Calu3 (cell line): ENCODE data around the gene DEK. TPM values are rescaled to one million over a fixed set of nuclear protein-coding genes. Genes with fewer than 3 reads are reported as not detected.
A peak's percentile ranks its signal among the peaks of the same experiment; 100 is the strongest.

Source experiments
- BruUV-seq: library from RNA; stranded (reverse); fragments of 400-500 nt; replicated peaks from 2 replicates; lab custom pipeline; 2021; lab: Mats Ljungman, UMichigan
- CTCF ChIA-PET: fragments of 300-600 bp; sonication (Branson Sonifier 250); formaldehyde crosslinking; loops from one replicate; lab custom pipeline; 2022; ENCODE audit warnings: antibody characterized with exemption; lab: Charles Lee
- DNase-seq: peaks from one replicate; pipeline ENCODE4 v3.0.0; 2022
- H3K27ac Mint-ChIP-seq: one replicate; pipeline ENCODE4 v1.8.0; 2022; ENCODE audit warnings: mixed read lengths; ENCODE audit not compliant: unreplicated experiment
- H3K27me3 Mint-ChIP-seq: one replicate; pipeline ENCODE4 v1.8.0; 2022; ENCODE audit warnings: mixed read lengths; ENCODE audit not compliant: unreplicated experiment
- H3K36me3 Mint-ChIP-seq: one replicate; pipeline ENCODE4 v1.8.0; 2022; ENCODE audit warnings: mild to moderate bottlenecking, moderate library complexity, mixed read lengths; ENCODE audit not compliant: insufficient read depth, unreplicated experiment
- H3K4me1 Mint-ChIP-seq: one replicate; pipeline ENCODE4 v1.8.0; 2022; ENCODE audit warnings: mild to moderate bottlenecking, low read depth, mixed read lengths; ENCODE audit not compliant: unreplicated experiment
- H3K4me3 Mint-ChIP-seq: one replicate; pipeline ENCODE4 v1.8.0; 2022; ENCODE audit warnings: mild to moderate bottlenecking, low read depth, moderate library complexity, mixed read lengths; ENCODE audit not compliant: unreplicated experiment
- H3K9me3 Mint-ChIP-seq: one replicate; pipeline ENCODE4 v1.8.0; 2022; ENCODE audit warnings: low read depth, mixed read lengths; ENCODE audit not compliant: unreplicated experiment
- CTCF ChIP-seq: fragments of 200-600 bp; IDR thresholded peaks from one replicate; pipeline ENCODE4 v1.8.0; 2022; ENCODE audit warnings: antibody characterized with exemption; ENCODE audit not compliant: unreplicated experiment
- intact Hi-C: fragments of 100-400 bp; cut with micrococcal nuclease; formaldehyde crosslinking; loops from one replicate; pipeline ENCODE4 v1.10.0; 2022; ENCODE audit not compliant: unreplicated experiment
- total RNA-seq: library from RNA; stranded (reverse); gene quantifications from 2 replicates; pipeline ENCODE4 v1.2.3, GENCODE V29; 2022

Gene DEK
- total RNA-seq, 1 experiment from 2014 or later = 108 TPM

- CTCF ChIA-PET = no interaction called here
- peak overlapping the region; percentile 79 for H3K4me3 Mint-ChIP-seq
- BruUV-seq = no TSS peak
- no peak for TF ChIP-seq CTCF
- H3K36me3 Mint-ChIP-seq = peaks cover 67% of the 10 kb centered on the region
- intact Hi-C loops = loop anchor here (5.0 to 10.0 kb wide), 2 partner anchors 106 to 127 kb away; partner anchors contain the start of genes KDM1B, RNF144B and TPMT
- H3K4me1 Mint-ChIP-seq = peaks cover 37% of the 10 kb centered on the region
- H3K27me3 Mint-ChIP-seq = no peaks in the 10 kb centered on the region
- no peak overlapping the region for H3K27ac Mint-ChIP-seq
- DNase-seq = peak; percentile 51
- H3K9me3 Mint-ChIP-seq = no peaks in the 10 kb centered on the region
Measured at GRCh38 chr6:18260448-18261106, 3.8 kb downstream of the DEK start.

GRCh38 chr6:18259675-18260447 lies 4.5 kb downstream of the DEK start:
- TF ChIP-seq CTCF = no peak
- intact Hi-C loops = loop anchor here (5.0 to 10.0 kb wide), 2 partner anchors 105 to 127 kb away; partner anchors contain the start of genes KDM1B, RNF144B and TPMT
- Mint-ChIP-seq H3K36me3 (peaks cover 67% of the 10 kb centered on the region), H3K27ac (no peak overlapping the region), H3K4me3 (peak overlapping the region; percentile 79), H3K4me1 (peaks cover 31% of the 10 kb centered on the region), H3K27me3 (no peaks in the 10 kb centered on the region), H3K9me3 (no peaks in the 10 kb centered on the region)
- no TSS peak for BruUV-seq
- CTCF ChIA-PET = interaction anchor here (0.7 kb wide), 1 partner anchor 621 kb away, joined by 4 read pairs; no protein-coding TSS in a partner anchor
- DNase-seq = no peak

DNA sequence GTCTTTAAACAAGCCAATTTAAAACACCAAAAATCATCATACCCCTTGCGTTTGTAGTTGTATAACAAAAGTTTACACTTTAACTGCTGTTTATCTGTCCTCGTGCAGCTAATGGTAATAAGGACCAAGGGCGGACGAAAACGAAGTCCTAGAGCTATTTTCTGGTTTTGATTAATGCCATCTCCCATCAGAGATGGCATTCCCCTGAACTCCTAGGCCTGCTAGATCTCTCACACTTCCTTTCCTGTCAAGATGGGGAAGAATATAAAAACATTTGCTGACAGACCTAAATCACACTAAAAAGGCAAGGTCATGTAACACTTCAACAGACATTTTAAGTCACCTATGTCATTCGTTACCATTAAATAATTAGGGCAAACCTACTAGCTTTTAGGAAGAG lies 9.5 kb downstream of the DEK start:
- no TSS peak for BruUV-seq
- no peaks in the 10 kb centered on the region for H3K9me3 Mint-ChIP-seq
- CTCF ChIA-PET = no interaction called here
- TF ChIP-seq CTCF = no peak
- H3K4me3 Mint-ChIP-seq = no peak overlapping the region
- H3K4me1 Mint-ChIP-seq = peaks cover 4% of the 10 kb centered on the region
- peaks cover 42% of the 10 kb centered on the region for H3K36me3 Mint-ChIP-seq
- intact Hi-C loops = no loop called here
- no peak for DNase-seq
- H3K27ac Mint-ChIP-seq = no peak overlapping the region
- H3K27me3 Mint-ChIP-seq = no peaks in the 10 kb centered on the region

DNA sequence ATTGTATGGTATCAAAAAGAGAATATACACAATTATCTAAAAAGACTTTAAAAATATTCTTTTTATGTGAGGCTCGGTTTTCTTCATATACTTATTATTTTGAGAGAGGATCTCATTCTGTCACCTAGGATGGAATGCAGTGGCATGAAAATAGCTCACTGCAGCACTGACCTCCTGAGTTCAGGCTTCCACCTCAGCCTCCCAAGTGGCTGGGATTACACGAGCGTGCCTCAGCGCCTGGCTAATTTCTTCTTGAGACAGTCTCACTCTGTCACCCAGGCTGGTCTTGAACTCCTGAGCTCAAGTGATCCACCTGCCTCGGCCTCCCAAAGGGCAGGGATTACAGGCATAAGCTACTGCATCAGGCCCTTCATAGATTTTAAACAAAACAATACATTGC lies 10.7 kb downstream of the DEK start:
- no peak for TF ChIP-seq CTCF
- H3K27ac Mint-ChIP-seq = no peak overlapping the region
- no TSS peak for BruUV-seq
- H3K9me3 Mint-ChIP-seq = no peaks in the 10 kb centered on the region
- H3K4me1 Mint-ChIP-seq = peaks cover 5% of the 10 kb centered on the region
- no peak for DNase-seq
- CTCF ChIA-PET = no interaction called here
- H3K27me3 Mint-ChIP-seq = no peaks in the 10 kb centered on the region
- intact Hi-C loops = no loop called here
- no peak overlapping the region for H3K4me3 Mint-ChIP-seq
- H3K36me3 Mint-ChIP-seq = peaks cover 45% of the 10 kb centered on the region
